Dedifferentiated amniotic fluid mesenchymal stem cell (primary cell): ENCODE results near the gene DNM2.
A peak's percentile ranks its signal among the peaks of the same experiment; 100 is the strongest.

Experiments
- DNase-seq: peaks from one replicate; pipeline ENCODE4 v3.0.0-alpha.2; 2016; ENCODE audit errors: extremely low spot score

DNM2 gene

DNA sequence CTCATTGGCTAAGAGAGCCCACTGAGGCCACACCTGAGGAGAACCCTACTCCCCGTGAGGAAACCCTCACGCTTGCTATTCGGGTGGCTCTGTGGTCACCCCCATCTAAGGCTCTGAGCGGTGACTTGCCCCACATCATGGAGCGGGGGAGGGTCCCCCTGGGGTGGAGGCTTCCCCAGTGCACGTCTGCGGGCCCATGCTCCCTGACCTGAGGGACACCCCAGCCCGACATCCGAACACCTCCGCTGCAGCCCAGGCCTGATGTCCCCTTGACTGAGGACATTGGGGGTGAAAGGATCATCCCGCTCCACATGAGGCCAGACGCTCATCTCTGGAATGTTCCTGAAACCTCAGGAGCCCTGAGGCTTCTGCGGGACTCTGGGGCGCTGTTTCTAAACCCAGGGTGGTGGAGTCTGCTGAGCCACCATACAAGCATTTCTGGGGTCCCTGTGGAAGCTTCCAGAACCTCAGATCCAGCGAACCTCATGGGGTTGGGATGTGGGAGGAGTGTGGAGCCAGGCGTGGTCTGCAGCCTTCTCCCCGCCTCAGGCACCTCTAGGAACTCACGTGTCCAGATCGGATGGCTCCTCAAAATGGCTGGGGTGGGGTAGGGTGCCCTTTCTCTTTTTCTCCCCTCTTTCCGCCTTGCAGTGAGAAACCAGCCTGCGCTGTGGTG, 98.2 kb downstream of the DNM2 start:
- DNase-seq, result peak; percentile 40

DNA sequence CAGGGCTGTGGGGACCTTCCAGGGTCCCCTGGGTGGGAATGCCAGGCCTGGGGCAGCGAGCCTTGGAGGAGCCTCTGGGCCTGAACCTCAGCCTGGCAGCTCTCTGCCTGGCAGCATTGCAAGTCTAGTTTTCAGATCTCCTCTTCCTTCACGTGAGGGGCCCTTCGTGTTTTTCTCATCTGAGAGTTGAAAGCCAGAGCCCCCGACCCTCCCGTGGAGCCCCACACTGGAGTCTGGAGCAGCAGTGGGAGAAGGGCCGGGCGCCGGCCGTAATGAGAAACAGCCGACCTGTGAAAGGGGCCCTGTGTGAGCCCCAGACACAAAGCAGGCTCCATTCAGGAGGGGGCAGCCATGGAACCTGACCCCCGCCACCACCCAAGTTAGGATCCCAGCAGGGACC, 98.8 kb downstream of the DNM2 start:
- DNase-seq, result no peak

DNA sequence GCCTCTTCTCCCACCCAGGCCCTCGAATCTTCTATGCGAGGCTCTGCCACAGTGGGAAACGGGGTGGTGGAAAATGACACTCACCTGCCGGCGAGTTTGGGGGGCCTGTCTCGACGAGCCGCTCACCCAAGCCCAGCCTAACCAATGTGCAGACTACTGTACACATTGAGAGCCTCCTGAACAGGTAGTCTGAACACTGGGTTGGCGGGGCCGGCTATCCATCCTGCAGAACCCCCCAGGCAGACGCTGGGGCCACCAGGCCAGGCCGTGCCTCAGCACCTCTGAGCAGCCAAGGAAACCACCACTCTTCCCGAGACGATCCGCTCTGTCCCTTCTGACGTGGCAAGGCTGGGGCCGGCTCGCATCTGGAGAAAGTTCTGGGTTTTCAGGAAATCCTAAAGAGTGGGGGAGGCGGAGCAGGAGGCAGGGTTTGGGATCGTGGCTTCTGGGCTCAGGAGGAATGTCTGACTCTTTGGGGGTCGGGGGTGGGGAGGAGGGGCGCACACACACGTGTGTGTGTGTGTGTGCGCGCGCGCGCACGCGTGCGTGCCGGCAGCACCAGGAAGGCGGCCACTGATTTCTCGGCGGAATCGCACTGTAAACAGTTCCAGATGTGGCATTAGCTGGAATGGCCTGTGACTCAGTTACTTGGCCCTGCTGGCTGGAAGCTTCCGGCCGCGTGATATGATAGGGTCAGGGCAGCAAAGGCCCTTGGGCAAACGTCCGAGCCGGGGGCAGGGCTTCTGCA, 99.6 kb downstream of the DNM2 start:
- peak; percentile 94 for DNase-seq

DNA sequence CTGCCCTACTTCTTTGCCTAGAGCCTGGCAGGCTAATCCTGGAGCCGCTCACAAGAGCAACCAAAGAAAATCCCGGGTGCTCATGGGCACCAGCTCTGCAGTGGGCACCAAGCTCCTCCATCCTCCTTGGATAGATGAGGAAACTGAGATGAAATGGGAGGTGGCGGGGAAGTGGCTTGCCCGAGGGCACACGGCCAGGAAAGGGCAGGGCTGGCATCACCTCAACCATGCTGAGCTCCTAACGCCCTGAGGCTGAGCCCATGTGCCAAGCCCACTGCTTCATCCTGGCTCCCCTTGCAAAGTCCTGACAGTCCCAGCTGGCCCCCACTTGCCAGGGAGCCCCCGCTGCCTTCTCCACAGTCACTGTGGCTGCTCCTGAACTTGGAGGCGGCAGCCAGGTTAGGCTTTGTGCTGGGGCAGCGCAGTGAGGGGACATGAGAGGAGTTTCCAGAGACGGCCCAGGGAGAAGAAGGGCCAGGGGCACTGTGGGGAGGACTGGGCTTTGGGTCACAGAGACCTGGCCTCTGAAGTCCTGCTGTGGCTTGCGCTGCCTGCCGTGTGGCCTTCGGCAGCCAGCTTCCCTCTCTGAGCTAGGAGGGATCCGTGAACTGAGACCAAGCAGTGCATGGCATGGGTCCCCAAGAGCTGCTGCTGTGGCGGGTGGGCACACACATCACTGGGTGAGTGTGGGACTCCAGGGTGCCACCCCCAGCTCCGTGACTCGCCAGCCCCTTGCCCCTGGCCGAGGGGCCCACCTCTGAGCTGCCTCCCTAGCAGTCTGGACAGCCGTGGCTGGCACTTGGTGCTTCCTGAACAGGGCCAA, 100.6 kb downstream of the DNM2 start:
- no peak for DNase-seq

DNA sequence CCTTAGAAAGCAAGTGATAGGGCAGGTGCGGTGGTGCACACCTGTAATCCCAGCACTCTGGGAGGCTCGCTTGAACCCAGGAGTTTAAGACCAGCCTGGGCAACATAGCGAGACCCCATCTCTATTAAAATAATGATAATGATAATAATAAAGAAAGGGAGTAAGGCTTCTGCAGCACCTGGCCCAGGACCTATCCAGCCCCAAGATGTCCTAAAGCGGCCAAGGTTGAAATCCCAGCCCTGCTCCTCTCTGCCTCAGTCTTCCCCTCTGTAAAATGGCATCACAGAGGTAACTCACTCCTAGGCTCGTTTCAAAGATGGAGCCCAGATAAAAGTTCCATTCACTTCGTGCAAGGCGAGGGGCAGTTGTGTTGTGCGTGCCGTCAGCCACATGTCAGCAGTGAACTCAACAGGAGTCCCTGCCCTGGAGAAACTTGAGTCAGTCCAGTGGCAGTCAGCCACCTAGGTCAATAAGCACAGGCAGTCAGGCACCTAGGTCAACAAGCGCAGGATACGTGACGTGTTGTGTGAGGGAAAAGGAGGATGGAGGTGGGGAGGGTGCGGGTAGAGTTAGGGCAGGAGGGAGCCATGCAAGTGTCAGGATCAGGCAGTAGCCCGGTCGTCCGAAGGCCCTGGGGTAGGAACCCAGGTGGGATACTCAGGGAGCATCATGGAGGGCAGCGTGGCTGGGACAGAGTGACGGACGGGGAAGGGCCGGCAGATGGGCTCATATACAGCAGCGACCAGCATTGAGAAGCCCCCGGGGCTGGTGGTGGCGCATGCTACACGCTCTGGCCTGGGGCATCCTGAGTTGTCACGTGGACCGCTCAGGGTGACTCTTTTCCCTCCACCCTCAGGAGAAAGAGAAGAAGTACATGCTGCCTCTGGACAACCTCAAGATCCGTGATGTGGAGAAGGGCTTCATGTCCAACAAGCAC, 101.5 kb downstream of the DNM2 start:
- DNase-seq, result no peak

DNA sequence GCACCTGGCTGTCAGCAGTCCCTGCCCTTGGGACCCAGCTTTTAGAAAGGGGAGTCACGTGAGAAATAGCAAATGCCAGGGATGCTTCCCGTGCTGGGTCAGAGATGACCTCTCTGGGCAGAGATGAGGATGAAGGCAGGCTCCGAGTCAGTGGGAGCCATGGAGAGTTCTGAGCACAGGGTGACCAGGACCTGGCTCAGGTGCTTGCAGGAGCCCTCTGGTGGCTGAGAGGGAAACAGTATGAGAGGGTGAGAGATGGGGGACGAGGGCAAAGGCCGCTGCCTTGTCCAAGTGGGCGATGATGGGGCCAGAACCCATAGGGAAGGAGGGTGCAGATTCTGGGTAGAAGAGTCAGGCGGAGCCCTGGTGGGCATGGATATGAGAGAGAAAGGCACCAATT, 102.3 kb downstream of the DNM2 start:
- no peak for DNase-seq

DNA sequence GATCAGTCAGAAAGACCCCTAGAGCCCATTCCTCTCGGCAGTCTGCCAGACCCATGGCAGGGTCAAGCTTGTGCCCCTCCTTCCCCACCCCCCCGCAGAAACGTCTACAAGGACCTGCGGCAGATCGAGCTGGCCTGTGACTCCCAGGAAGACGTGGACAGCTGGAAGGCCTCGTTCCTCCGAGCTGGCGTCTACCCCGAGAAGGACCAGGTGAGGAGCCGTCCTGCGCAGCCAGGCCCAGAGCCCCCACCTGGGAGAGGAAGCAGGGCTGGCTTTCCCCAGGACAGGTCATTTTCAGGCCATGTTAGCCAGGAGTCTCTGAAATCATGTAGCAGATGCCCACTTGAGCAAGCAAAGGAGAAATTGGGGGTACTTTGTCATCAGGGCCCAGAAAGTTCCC, 105.8 kb downstream of the DNM2 start:
- no peak for DNase-seq

DNA sequence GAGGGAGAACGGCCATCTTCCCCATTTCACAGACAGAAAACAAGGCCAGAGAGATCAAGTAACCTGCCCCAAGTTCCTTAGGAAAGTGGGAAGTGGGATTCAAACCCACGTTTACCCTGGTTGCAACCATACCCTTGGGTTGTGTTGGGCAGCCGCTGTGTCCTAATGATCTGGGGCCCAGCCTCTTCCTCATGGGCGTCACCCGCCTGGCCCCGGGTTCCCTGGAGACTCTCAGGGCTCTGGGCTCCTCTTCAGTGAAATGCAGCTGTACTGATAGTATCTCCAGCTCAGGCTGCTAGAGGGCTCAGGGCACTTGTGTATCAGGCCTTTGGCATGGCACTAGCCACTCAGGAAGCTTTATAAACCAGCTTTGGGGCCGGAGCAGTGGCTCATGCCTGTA, 108.4 kb downstream of the DNM2 start:
- no peak for DNase-seq

DNA sequence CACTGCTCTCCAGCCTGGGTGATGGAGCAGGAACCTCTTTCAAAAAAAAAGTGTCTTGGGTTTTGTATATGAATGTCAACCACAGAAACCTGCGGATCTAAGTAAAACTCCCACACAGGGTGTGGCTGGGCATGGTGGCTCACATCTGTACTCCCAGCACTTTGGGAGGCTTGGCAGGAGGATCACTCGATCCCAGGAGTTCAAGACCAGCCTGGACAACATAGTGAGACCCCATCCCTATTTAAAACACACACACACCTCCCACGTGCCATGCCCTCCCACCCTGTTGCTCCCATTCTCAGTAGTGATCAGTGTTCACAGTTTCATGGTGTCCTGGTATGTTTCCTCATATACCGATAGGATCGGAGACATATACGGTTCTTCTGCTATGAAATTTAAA, 109.0 kb downstream of the DNM2 start:
- DNase-seq, result no peak

DNA sequence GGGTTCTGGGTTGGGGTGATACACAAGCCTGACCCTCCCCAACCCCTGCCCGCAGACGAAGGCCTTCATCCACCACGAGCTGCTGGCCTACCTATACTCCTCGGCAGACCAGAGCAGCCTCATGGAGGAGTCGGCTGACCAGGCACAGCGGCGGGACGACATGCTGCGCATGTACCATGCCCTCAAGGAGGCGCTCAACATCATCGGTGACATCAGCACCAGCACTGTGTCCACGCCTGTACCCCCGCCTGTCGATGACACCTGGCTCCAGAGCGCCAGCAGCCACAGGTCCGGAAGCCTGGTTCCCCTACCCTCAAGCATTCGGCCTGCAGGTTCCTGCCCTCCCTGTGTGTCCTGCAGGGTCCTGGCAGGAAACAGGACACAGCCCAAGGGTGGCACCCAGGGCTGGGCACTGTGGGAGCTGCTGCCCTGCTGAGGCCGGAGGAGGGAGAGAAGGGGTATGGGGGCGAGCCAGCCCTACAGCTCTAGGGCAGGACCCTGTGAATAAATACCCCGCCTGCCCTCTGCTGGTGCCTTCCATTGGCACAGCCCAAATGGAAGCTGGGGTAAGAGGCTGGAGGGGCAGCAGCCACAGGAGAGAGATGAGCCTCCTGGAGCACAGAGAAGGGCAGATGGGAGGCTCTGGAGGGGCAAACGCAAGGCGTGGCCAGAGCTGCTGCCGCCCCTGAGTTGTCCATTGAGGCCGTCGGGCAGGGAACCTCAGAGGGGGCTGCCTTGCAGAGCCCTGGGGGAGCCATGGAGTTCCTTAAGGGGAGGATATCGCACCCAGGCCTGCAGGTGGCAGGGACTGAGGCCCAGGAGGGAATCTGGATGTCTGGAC, 111.3 kb downstream of the DNM2 start:
- no peak for DNase-seq

DNA sequence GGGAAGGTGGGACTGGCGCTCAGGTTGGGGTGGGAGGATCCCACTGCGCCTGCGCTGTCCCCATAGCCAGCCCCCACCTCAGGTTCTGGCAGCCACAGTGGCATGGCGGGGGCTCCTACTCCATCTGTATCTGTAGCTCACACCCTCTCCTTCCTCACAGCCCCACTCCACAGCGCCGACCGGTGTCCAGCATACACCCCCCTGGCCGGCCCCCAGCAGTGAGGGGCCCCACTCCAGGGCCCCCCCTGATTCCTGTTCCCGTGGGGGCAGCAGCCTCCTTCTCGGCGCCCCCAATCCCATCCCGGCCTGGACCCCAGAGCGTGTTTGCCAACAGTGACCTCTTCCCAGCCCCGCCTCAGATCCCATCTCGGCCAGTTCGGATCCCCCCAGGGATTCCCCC, 112.1 kb downstream of the DNM2 start:
- DNase-seq, result no peak

DNA sequence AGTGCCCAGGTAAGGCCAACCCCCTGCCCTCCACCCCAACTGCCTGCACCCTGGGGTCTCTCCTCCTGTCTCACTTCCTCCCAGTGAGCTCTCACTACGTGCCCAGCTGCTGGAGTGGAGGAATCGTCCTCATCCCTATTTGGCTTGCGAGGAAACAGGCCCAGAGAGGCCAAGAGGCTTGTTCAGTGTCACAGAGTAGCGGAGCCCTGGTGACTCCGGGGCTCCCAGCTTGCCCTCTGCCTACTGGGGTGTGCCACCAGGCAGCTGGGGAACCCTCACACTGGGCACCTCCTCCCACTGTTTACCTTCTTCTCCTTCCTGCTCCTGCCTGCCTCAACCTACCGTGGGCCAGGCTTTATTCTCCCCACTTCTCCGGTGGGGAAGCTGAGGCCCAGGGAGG, 112.5 kb downstream of the DNM2 start:
- no peak for DNase-seq

DNA sequence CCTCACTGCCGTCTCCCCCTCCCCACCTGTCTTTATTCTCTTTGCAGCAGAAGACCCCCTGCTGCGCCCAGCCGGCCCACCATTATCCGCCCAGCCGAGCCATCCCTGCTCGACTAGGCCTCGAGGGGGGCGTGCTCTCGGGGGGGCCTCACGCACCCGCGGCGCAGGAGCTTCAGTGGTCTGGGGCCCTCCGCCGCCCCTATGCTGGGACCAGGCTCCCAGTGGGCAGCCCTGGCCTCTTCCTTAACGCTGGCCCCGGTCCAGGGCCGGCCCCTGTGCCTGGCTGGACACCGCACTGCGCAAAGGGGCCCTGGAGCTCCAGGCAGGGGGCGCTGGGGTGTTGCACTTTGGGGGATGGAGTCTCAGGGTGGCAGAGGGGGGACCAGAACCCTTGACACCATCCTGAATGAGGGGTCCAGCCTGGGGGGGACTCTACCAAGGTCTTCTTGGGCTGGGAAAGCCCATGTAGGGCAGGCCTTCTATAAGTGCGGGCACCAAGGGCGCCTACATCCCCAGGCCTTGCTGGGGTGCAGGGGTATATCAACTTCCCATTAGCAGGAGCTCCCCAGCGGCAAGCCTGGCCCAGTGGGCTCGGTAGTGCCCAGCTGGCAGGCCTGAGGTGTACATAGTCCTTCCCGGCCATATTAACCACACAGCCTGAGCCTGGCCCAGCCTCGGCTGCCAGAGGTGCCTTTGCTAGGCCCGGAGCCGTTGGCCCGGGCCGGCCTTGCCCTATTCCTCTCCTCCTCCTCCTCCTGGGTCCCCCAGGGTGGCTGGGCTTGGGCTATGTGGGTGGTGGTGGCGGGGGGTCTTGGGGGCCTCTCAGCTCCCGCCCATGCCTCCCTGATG, 113.3 kb downstream of the DNM2 start:
- no peak for DNase-seq

DNA sequence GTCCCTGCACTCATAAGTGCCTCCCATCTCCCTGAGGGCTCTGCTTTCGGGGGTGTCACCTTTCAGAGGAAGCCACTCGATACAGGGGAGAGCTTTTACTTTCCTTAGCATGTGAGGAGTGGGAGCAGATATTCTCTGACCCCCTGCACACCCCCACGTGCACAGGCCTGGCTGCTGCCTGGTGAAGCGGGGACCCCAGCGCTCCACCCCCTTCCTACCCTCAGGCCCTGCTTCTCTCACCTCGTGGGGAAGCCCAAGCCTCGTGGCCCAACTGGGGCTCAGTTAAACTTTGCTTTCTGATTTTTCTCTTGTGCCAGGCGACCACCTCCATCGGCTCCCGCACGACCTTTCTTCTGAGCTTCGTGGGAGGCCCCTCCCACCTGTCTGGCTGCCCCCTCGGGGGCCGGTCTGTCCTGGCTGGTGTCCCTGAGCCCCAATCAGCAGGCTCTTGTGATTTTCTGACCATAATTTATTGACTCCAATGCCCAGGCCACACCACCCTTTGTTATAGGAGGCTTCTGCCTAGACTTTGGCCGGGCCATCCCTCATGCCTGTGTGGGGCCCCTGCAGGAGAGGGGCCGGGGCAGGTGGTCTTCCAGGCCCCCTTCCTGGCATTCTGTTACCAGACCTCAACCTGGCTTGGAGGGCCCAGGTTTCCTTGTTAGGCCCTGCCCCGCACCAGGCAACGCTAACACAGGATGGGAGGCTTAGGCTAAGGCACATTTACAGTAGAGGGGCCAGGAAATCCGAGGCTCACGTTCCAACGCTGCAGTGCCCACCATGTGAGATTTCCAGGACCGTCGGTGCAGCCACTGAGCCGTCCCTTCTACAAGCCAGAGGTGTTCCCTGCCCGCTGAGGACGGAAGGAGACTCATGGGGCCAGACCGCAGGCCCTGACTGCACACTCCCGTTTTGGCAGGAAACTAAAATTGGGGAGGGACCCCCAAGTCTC, 114.4 kb downstream of the DNM2 start:
- no peak for DNase-seq

DNA sequence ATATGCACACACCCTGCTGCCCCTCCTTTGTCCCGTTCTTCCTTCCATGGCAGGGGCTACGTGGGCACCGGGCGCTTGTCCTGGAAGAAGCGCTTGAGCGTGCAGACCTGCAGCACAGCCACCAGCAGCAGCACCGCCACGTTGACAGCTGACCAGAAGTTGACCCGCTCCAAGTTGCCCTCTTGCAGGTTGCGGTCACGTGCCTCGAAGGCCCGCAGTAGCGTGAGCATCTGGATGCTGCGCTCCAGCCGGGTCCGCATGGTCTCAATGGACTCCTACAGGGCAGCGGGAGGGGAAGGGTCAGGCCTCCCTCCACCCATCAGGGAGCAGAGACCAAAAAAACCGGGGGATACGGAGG, 115.0 kb downstream of the DNM2 start:
- DNase-seq, result no peak

DNA sequence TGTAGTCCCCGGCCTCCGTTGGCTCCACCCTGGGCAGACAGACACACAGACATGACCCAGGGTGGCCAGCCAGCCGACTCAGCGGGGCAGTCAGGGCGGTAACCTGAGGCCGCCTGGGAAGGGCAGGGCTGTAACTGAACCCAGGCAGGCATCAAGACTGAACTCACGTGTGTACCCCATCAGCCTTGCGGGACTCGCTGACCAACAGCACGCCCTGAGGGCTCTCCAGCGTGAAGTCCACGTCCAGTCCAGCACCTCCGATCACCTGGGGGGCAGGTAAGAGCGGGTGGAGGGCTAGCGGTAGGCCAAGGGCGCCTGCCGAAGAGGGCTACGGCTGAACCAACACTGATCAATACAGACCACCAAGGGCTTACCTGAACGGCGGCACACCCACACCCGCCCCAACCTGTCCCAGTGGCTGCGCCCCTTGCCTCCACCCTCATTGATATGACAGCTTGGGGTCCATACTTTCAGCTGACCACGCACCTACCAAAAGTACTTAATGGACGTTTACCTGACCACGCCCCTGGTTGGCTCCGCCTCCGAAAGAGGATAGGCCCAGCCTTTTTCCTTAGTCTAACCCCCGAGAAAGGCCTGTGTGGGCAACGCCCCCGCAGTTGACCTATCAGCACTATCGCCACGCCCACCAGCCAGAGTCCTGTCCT, 117.3 kb downstream of the DNM2 start:
- DNase-seq, result no peak

DNA sequence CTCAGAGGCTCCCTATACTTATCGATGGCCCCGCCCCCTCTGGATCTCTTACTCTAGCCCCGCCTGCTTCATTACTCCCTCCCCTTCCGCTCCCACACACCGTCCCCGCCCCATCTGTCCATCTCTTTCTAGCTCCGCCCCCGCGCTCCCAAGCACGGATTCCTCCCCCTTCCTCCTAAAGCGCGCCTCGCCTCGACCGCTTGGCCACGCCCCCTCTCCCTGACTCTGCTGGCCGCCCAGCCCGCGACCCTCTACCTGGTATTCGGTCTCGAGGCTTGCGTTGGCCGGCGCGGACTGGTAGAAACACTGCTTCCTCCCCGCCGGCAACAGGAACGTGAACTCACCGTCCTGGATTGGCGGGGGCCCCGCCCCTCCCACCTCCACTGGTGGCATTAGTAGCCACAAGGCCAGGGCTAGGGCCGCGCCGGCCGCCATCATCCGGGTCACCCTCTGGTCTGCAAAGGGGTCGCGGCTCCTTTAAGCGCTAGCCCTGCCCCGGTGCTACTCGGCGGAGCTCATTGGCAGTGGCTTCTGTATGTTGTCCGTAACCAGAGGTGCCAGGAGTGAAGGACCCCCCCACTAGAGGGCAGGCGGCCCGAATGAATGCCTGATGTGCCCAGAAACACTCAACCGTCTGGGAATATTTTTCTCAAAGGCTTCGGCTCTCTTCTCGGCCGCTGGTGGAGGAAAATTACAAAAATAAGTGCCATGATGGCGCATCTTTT, 118.0 kb downstream of the DNM2 start, which contains the start of gene TMED1:
TSS of gene TMED1 (minus strand) at position 459 of the 725 bp plus-strand sequence. CDS start at position 438, 21 bp downstream.
- DNase-seq, result peak; percentile 99
